NAMALWA (cell line): ENCODE data around the gene PTP4A2.
A peak's percentile ranks its signal among the peaks of the same experiment; 100 is the strongest.
"Not testable (repeated sequence)": the region's sequence is repeated elsewhere in the genome, so short reads cannot be mapped to it uniquely, and the experiment has no call there.

Experiments
- DNase-seq: peaks from one replicate; pipeline ENCODE4 v3.0.0-alpha.2; 2015; ENCODE audit warnings: low spot score

Gene PTP4A2

GRCh38 chr1:31949862-31950261 lies 11.7 kb upstream of the PTP4A2 start:
- no peak for DNase-seq

- not testable (repeated sequence) for DNase-seq
These were observed 7.5 kb upstream of the PTP4A2 start for GRCh38 chr1:31945677-31946076.

DNA sequence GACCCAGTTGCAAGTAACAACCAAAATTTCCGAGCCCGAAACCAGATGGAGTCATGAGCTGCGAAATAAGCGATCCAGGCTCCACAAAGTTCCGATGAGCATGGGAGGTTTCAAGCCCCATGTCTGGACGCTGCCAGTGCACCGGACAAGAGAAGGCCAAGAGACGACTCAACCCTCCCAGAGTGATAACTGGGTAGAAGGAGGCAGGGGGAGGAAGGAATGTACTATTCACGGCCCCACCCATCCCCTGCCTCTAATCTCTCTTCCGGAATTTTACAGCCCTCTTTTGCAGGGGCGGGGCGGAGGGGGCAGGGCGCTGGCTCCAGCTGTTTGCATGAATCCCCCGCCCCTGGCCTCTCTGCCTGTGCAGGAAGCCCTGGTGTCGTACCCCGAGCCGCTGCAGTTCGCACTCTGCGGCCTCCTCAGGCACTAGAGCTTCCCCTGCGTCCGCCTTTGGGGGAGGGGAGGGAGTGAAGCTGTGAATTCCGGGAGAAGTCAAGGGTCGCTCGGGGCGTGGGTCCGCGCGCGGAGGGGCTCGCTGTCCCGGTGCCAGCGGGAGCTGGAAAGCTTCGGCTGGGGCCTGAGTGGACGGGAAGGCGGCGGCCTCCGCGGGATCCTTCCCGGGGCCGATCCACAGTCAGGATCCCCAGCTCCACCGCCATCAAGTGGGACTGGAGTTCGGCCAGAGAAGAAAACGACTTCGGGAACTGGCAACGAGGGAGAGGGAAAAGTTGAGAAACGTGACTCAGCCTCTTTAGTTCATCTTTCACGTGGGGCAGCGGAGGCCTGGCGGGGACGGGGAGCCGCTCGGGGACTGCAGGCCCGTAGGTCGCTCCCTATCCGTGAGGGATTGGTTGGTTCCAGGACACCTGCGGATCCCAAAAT lies 6.3 kb upstream of the PTP4A2 start:
- DNase-seq, result peak; percentile 78

- no peak for DNase-seq
These were observed 5.5 kb upstream of the PTP4A2 start for GRCh38 chr1:31943546-31944184.

- DNase-seq, result not testable (repeated sequence)
These were observed 3.9 kb upstream of the PTP4A2 start for GRCh38 chr1:31942061-31942460.

DNA sequence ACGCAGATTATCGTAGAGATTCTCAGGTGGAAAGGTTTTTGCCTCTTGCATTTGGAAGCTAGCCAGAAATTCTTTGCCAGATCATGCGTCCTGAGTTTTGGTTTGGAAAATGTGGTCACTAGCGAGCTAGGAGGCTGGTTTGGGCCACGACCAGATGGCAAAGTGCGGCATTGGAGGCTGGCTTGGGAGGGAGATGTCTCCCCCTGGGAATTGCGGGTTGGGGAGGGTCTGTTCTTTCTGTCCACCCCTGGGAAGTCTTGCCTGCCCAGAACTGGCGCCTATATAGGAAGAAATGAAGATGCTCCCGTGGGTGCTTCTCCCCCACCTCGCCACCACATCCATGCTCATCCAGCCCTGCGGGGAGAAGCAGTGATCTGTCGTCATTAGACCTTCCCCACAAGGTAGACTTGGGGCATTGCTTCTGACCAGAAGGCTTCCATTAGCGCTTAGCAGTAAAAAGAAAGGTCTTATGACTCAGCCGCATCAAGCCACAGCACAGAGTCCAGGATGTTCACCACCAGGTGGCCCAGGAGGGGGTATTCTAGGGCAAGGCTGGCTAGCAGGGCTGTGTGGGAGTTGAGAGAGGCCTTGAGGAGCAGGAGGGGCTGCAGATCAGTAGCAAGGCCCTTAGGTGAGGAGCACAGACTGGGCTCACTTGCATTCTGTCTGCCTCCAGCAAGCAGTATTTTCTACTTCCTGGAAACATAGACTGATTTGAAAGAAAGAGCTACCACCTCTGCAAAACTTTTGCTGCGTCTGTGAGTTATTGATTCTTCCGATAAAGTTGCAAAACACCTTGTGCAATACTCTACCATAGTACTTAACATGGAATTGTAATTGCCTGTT lies 1.5 kb upstream of the PTP4A2 start:
- peak; percentile 93 for DNase-seq

DNA sequence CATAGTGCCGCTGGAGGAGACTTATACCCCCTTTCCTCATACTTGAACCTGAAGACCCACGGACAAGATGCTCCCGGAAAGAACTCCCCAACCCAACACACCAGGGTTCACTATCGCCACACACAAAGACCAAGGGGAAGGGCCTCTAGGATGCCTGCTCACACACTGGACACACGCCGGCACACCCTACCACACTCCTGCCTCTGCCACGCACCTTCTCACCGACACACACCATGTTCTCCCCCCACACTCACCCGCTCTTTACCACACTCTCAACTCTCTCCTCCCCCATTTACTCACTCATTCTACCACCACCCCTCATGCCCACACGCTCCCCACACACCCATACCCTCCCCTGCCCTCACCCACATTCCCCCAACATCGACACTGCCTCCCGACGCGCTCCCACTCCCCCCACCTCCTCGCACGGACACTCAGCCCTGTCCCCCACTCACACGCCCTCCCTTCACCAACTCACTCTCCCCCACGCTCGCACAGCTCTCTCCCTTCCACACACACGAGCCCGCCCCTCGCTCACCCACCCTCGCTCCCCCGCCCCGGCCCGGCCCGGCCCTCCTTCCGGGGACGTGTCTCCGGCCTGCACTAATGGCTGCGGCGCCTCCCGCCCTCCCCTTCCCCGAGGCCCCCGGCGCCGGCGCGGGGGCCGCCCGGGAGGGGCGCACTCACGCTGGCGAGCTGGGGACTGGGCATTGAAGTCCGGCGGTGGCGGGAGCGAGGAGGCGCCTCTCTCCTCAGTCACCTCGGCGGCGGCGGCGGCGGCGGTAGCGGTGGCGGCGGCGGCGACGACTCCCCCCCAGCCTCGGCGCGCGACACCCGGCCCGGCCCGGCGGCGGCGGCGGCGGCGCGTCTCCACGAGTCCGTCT lies 626 bp downstream of the PTP4A2 start:
- peak; percentile 71 for DNase-seq

DNA sequence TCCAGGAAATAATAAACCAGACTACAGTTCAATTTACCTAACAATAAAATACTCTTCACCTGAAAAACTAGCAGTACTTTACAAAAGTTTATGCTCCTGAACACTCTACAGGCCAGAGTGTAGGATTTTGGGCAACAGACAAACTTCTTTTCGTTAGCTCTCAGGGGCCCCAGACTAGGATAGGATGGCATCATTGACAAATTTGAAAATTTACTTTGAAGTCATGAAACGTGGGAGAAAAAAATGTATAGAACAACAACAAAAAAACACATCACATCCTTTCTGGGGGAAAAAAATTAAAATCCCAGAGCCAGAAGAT lies 1.2 kb downstream of the PTP4A2 start:
- DNase-seq, result no peak

DNA sequence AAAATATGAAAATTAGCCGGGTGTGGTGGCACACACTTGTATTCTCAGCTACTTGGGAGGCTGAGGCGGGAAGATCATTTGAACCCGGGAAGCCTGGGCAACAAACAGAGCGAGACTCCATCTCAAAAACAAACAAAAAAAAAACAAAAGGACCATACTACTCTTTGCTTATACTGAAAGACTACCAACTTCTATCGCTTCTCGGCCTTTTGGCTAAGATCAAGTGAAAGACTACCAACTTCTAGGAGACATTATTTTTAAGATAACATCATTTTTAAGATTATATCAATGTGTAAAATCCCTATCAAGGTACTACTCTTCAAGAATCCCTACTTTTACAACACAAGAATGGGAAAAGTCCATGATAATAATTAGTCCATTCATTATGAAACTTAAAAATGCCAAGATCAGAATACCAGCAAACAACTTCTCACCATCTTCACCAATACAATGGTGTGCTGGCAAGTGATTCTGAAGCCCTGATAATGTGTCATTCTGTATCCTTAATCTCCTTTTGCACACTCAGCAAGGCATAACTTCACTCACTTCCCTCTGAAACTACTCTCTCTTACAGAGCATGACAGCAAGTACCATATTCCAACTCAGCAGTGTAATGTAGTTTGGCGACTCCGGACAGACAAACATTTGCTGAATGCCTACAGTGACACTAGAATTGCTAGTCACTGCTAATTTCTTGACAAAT lies 1.7 kb downstream of the PTP4A2 start:
- DNase-seq, result peak; percentile 75

DNA sequence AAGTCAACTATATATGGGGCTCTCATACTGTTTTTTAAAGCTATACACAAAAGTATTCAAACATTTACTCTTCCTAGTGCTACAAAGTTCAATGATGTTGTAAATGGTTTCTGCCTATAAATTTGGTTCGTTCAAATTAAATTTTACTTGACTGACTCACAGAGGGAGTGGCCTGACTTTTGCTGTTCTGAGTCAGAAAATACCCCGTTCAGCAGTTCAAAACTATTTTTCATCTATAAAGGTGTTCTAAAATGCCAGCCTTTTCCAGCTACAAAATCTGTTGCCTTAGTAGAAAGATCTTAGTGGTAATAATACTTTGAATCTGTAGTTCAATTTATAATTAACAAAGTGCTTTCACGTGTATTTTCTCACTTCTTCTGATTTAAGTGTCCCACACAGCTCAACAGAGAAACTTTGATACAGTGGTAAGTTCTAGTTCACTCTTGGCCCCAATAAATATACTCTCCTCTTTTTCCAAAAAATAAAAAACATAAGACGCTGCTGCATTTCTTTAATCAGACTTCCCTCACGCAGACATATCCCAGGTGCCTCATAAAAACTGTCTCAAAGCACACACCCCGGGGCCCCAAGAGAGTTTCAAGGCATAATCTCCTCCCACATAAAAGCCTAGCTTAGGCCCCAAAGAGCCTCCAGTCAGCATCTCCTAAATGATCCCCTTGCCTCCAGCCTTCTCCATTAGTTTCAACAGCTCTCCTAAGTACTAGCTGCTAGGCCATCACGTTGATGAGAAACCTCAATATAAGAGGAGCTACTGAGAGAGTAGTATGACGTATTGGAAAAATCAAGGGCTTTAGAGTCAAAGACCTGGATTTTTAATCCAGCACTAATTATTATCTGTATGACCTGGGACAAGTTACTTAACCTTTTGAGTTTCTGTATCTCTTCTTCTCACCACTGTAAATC lies 3.2 kb downstream of the PTP4A2 start:
- peak; percentile 83 for DNase-seq

GRCh38 chr1:31932491-31933316 lies 5.5 kb downstream of the PTP4A2 start:
- peak; percentile 71 for DNase-seq

DNA sequence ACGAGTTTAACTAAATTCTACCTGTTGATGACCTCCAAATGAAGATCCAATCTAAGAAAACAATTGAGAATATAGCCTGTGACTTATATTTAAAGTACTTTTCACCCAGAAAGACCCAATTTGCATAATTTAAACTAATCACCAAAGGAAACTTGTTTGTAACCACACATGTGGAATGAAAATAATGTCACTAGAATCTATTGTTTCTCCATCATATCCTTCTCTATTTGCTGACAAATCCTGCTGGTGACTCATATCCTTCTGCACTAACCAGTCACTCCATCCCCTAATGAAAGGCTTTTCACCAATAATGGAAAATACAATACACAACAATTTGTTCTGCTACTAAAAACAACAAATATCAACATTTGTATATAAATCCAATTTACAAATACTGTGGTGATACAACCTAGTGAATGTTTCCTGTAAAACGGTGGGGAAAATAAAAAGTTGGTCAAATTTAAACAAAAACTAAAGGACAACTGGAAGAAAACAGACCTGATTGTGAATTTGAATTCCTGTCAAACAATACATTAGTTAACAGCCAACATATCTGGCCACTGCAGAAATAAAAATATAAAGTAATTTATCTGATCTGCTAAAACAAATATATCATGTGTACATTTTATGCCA lies 6.5 kb downstream of the PTP4A2 start:
- peak; percentile 44 for DNase-seq

DNA sequence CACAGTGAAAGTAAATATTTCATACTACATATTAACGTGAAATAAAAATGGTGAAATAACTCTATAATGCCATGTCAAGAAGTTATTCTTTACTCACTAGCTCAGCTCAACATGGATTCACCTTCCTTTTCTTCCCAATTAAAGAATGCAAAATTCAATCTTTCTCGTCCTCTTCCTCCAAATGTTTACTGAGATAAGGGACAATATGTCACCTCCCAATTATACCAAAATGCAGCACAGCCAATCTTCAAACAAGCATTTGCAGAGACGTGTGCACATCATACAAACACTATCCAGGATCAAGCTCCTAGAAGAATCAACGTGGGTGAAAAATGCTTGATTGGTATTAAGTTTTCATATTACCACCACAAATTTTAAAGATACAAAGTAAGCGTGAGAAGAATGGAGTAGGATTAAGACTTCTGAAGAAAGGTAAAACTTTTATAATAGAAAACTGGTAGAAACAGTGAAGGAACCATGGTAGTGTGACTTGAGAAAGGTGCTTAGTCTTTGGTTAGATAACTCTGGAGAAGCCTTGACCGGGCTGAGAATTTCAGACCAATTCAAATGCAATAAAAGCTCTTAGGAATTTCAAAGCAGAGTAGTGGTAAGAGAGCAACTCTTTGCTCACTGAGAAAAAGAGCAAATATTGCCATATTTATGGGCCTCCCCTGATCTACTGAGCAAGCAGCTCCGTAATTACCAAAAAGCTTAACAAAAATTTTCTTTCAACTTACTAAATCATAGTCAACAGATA lies 7.2 kb downstream of the PTP4A2 start:
- peak; percentile 63 for DNase-seq

DNA sequence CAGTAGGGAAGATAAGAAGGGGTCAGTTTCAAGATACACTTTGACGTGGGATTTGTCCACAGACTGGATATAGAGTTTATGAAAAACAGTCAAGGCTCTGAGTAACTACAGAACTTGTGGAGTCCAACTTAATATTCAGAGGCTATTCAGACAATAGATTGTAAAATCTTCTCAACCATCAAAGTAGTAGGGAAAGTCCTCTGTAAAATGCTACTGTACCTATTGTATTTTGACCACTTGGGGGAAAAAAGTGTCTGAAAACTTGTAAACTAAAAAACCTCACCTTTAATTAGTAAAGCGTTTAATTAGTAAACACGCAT lies 10.5 kb downstream of the PTP4A2 start:
- DNase-seq, result peak; percentile 43

- peak; percentile 43 for DNase-seq
These were observed 11.1 kb downstream of the PTP4A2 start for GRCh38 chr1:31926853-31927660.

DNA sequence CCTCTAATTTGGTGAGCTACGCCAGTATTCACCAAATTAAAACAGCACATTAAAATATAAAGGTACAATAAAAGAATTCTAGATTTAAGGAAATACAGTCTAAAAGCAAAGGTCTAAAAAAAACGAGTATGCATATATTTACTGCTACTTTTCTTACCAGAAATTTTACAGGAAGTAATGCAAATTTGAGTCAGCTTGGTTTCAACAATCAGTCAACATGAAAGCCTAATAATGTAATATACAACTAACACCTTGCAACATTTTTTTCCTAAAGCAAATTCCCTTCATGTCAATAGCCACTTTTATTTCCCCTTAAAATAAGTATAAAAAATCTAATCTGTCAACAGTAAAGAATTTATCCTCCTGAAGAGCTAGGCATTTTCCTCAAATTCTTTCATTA lies 11.9 kb downstream of the PTP4A2 start:
- DNase-seq, result peak; percentile 38

DNA sequence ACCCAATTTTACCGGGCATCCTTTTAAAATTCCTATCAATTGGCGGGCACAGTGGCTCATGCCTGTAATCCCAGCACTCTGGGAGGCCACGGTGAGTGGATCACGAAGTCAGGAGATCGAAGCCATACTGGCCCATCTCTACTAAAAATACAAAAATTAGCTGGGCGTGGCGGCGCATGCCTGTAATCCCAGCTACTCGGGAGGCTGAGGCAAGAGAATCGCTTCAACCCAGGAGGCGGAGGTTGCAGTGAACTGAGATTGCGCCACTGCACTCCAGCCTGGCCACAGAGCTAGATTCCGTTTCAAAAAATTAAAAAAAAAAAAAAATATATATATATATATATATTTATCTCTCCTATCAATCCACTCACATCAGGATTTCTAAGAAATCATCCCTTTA lies 12.3 kb downstream of the PTP4A2 start:
- not testable (repeated sequence) for DNase-seq
